Prostate gland (tissue), 2 donors: Measurements from ENCODE around the gene HENMT1. TPM values are rescaled to one million over a fixed set of nuclear protein-coding genes. Genes with fewer than 3 reads are reported as not detected.
"Not testable (repeated sequence)": the region's sequence is repeated elsewhere in the genome, so short reads cannot be mapped to it uniquely, and the experiment has no call there.

Experiments used
- DNase-seq: peaks from one replicate; pipeline ENCODE4 v3.0.0-alpha.2; 2019; ENCODE audit warnings: low spot score
- H3K27ac ChIP-seq, 2 donors: fragments of 200-600 bp; sonication (generic); 2 replicates each; pipeline ENCODE4 v1.5.1; 2017 to 2019
- H3K27me3 ChIP-seq: fragments of 200-600 bp; sonication (generic); replicated peaks from 2 replicates; pipeline ENCODE4 v1.5.1; 2019; ENCODE audit not compliant: insufficient read depth
- H3K36me3 ChIP-seq, 2 donors: fragments of 200-600 bp; sonication (generic); 1 replicate in 1 of 2; 2 replicates in 1 of 2; pipeline versions ENCODE4 v1.5.1 to v1.8.1; 2017 to 2019
- H3K4me1 ChIP-seq: fragments of 200-600 bp; sonication (generic); replicated peaks from 2 replicates; pipeline ENCODE4 v1.5.1; 2019
- H3K4me3 ChIP-seq, 2 donors: fragments of 200-600 bp; sonication (generic); 2 replicates each; pipeline ENCODE4 v1.5.1; 2017 to 2019
- H3K9me3 ChIP-seq: fragments of 200-600 bp; sonication (generic); 2 replicates; pipeline ENCODE4 v1.5.1; 2017
- CTCF ChIP-seq, 4 experiments: fragments of 200-600 bp in 2 of 4; fragments of 450-650 bp in 2 of 4; sonication (generic) in 2 of 4; IDR thresholded peaks; 1 replicate in 3 of 4; 2 replicates in 1 of 4; pipeline ENCODE4 v1.5.1; 2016 to 2019; ENCODE audit warnings: antibody characterized with exemption in 4 of 4, mild to moderate bottlenecking in 2 of 4, moderate library complexity in 2 of 4
- POLR2A ChIP-seq: fragments of 450-650 bp; IDR thresholded peaks from one replicate; pipeline ENCODE4 v1.6.1; 2016; ENCODE audit warnings: antibody characterized with exemption, mild to moderate bottlenecking
- POLR2AphosphoS5 ChIP-seq: sonication (generic); formaldehyde crosslinking; IDR thresholded peaks from one replicate; pipeline ENCODE4 v1.6.1; 2017; ENCODE audit warnings: antibody characterized with exemption
- WGBS: methylation state at CpG from one replicate; pipeline ENCODE4 v1.1.5; 2018; 5-methylcytosine and 5-hydroxymethylcytosine counted together
- intact Hi-C: fragments of 100-400 bp; cut with DNase I; formaldehyde crosslinking; loops from one replicate; pipeline ENCODE4 v1.14.2; 2022
- total RNA-seq, 2 donors: library from RNA; depleted of rRNA; stranded (reverse); fragments of >200 nt; gene quantifications; one replicate each; pipeline ENCODE4 v1.1.0, GENCODE V29; 2016

The HENMT1 gene
- total RNA-seq, 2 donors from 2014 or later: 2.5 to 22.1 TPM

GRCh38 chr1:108668777-108669176 is 7.9 kb upstream of the HENMT1 start:
- no peaks in the 10 kb centered on the region for H3K9me3 ChIP-seq
- no peak overlapping the region for H3K4me3 ChIP-seq
- no peaks in the 10 kb centered on the region for H3K27me3 ChIP-seq
- no peak overlapping the region for H3K27ac ChIP-seq
- no peaks in the 10 kb centered on the region for H3K4me1 ChIP-seq
- H3K36me3 ChIP-seq: no peaks in the 10 kb centered on the region
- no peak for DNase-seq
- intact Hi-C loops: no loop called here
- TF ChIP-seq CTCF (IDR thresholded peaks at IDR 0.05) (no peak), POLR2AphosphoS5 (no peak), POLR2A (no peak)

GRCh38 chr1:108667422-108667821 is 6.5 kb upstream of the HENMT1 start:
- H3K36me3 ChIP-seq, H3K4me3 ChIP-seq, H3K9me3 ChIP-seq, intact Hi-C loops, H3K4me1 ChIP-seq, H3K27ac ChIP-seq, DNase-seq, H3K27me3 ChIP-seq: not testable (repeated sequence)
- WGBS: 97% methylated on average over 19 of the region's 28 CpGs

GRCh38 chr1:108665771-108666170 is 4.9 kb upstream of the HENMT1 start:
- intact Hi-C loops: no loop called here
- no peak overlapping the region for H3K4me3 ChIP-seq
- H3K9me3 ChIP-seq: no peaks in the 10 kb centered on the region
- no peak for DNase-seq
- 90% methylated on average over 1 of the region's 1 CpG for WGBS
- no peaks in the 10 kb centered on the region for H3K4me1 ChIP-seq
- TF ChIP-seq CTCF (IDR thresholded peaks at IDR 0.05) (no peak), POLR2A (no peak), POLR2AphosphoS5 (no peak)
- no peak overlapping the region for H3K27ac ChIP-seq
- no peaks in the 10 kb centered on the region for H3K27me3 ChIP-seq
- no peaks in the 10 kb centered on the region for H3K36me3 ChIP-seq

- no peaks in the 10 kb centered on the region for H3K4me1 ChIP-seq
- WGBS: 76% methylated on average over 2 of the region's 2 CpGs
- no peak overlapping the region for H3K4me3 ChIP-seq
- H3K27me3 ChIP-seq: no peaks in the 10 kb centered on the region
- no peaks in the 10 kb centered on the region for H3K9me3 ChIP-seq
- TF ChIP-seq POLR2A (no peak), CTCF (IDR thresholded peaks at IDR 0.05) (no peak), POLR2AphosphoS5 (no peak)
- H3K36me3 ChIP-seq: no peaks in the 10 kb centered on the region
- DNase-seq: no peak
- intact Hi-C loops: no loop called here
- H3K27ac ChIP-seq: no peak overlapping the region
Observed at GRCh38 chr1:108665067-108665466, 4.2 kb upstream of the HENMT1 start.

GRCh38 chr1:108664481-108664880 is 3.6 kb upstream of the HENMT1 start:
- WGBS: 82% methylated on average over 6 of the region's 6 CpGs
- intact Hi-C loops: no loop called here
- Histone ChIP-seq H3K4me1 (no peaks in the 10 kb centered on the region), H3K27me3 (no peaks in the 10 kb centered on the region), H3K4me3 (no peak overlapping the region), H3K36me3 (no peaks in the 10 kb centered on the region), H3K9me3 (no peaks in the 10 kb centered on the region), H3K27ac (no peak overlapping the region)
- DNase-seq: no peak
- TF ChIP-seq CTCF (IDR thresholded peaks at IDR 0.05) (no peak), POLR2A (no peak), POLR2AphosphoS5 (no peak)
